HFF-Myc (cell line): ENCODE results near the gene UBN1.

Source experiments
- DNase-seq: peaks from one replicate; pipeline ENCODE4 v3.0.0-alpha.2; 2011; ENCODE audit warnings: low read depth; ENCODE audit errors: extremely low read depth
- H3K4me3 ChIP-seq: replicated peaks from 2 replicates; pipeline ENCODE4 v1.5.1; 2011; ENCODE audit warnings: low read depth, mild to moderate bottlenecking, control low read depth, low read length
- TF ChIP-seq, protein P1 (sequence below): IDR thresholded peaks from 2 replicates; pipeline ENCODE4 v1.5.1; 2012; ENCODE audit warnings: mild to moderate bottlenecking, low read depth, low read length, control low read depth; ENCODE audit errors: missing control alignments

UBN1 gene

GRCh38 chr16:4859190-4859899 is 12.1 kb downstream of the UBN1 start:
- H3K4me3 ChIP-seq, result no peak overlapping the region
- no peak for DNase-seq
- TF ChIP-seq, protein P1, sequence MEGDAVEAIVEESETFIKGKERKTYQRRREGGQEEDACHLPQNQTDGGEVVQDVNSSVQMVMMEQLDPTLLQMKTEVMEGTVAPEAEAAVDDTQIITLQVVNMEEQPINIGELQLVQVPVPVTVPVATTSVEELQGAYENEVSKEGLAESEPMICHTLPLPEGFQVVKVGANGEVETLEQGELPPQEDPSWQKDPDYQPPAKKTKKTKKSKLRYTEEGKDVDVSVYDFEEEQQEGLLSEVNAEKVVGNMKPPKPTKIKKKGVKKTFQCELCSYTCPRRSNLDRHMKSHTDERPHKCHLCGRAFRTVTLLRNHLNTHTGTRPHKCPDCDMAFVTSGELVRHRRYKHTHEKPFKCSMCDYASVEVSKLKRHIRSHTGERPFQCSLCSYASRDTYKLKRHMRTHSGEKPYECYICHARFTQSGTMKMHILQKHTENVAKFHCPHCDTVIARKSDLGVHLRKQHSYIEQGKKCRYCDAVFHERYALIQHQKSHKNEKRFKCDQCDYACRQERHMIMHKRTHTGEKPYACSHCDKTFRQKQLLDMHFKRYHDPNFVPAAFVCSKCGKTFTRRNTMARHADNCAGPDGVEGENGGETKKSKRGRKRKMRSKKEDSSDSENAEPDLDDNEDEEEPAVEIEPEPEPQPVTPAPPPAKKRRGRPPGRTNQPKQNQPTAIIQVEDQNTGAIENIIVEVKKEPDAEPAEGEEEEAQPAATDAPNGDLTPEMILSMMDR, result no peak

GRCh38 chr16:4859900-4860255 is 12.6 kb downstream of the UBN1 start:
- H3K4me3 ChIP-seq, result no peak overlapping the region
- TF ChIP-seq, protein P1, result no peak
- no peak for DNase-seq

GRCh38 chr16:4860727-4861342 is 13.6 kb downstream of the UBN1 start:
- TF ChIP-seq, protein P1, result no peak
- no peak for DNase-seq
- H3K4me3 ChIP-seq, result no peak overlapping the region

DNA sequence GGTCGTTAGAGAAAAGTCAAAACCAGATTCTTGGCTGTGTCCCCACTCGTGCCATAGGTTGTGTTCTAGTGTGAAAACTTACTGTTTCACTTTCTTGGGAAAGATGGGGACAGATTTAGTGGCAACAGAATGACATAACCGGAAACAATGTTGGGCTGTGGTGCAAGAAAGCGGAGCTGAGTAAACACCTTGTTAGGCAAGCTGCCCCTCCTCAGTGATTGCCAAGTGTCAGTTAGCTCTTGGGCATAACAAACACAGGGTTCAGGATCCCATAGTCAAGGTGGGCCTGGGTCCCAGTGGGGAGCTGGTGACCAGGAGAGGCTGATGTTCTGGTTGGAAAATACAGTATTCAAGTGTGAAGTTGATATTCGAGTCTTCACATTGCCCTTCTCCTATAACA is 15.4 kb downstream of the UBN1 start:
- H3K4me3 ChIP-seq, result no peak overlapping the region
- no peak for DNase-seq
- TF ChIP-seq, protein P1, result no peak

DNA sequence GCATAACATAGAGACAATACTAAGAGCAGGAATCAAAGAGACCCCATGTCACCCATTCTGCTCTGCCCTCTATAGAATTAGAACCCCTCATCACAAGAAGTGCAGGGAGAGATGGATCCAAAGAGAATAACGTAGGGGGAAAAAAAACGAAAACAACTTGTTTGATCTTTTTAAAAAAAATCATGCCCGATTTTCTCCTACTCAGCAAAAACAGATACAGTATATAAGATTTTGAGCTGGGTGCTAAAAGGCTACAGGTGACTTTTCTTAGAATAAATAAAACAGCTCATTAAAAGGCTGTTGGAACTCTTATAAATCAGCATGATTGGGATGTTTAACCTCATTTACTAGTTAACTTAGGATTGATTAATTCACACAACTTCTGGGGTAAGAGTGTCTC is 17.4 kb downstream of the UBN1 start:
- no peak for DNase-seq
- TF ChIP-seq, protein P1, result no peak
- H3K4me3 ChIP-seq, result no peak overlapping the region

DNA sequence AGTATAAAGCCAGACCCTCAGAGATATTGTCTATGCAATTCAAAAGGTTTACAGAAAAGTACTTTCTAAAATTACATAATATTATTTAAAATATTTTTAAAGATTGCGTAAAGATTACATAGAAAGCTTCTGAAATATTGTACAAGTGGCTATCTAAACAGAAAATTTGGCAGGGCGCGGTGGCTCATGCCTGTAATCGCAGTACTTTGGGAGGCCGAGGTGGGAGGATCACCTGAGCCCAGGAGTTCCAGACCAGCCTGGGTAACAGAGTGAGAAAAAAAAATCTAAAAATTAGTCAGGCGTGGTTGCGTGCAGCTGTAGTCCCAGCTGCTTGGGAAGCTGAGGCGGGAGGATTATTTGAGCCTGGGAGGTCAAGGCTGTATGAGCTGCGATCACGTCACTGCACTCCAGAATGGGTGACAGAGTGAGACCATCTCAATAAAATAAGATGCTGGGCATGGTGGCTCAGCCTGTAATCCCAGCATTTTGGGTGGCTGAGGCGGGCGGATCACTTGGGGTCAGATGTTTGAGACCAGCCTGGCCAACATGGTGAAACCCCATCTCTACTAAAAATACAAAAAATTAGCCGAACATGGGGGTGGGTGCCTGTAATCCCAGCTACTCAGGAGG is 18.1 kb downstream of the UBN1 start:
- TF ChIP-seq, protein P1, result no peak
- DNase-seq, result no peak
- H3K4me3 ChIP-seq, result no peak overlapping the region
